ENCODE measurements around the gene SLC25A5. TPM values are rescaled to one million over a fixed set of nuclear protein-coding genes. Genes with fewer than 3 reads are reported as not detected.

Gene SLC25A5
- total RNA-seq, 1 experiment from 2014 or later, result 641 TPM

GRCh38 chrX:119465555-119465954 lies 2.7 kb upstream of the SLC25A5 start:
- H3K4me1 ChIP-seq (ENCODE audit: control insufficient read depth in 1 of 2, insufficient read depth in 2 of 2, low read length in 2 of 2), result peaks cover 5 to 12% of the 10 kb centered on the region in 2 experiments; a peak in 3 of 4 replicates
- H2AFZ ChIP-seq (ENCODE audit: low read depth, low read length, poor library complexity, severe bottlenecking), result no peak overlapping the region
- no peak overlapping the region for H3K4me2 ChIP-seq (ENCODE audit: low read length)
- no peak for DNase-seq (ENCODE audit: low read depth, low spot score)
- H3K36me3 ChIP-seq (ENCODE audit: control insufficient read depth in 1 of 2, insufficient read depth in 2 of 2, low read length in 2 of 2), result peaks cover 4 to 13% of the 10 kb centered on the region in 2 experiments; a peak in 1 of 4 replicates
- POLR2A ChIA-PET, result no interaction called here
- intact Hi-C loops (cut with micrococcal nuclease), result no loop called here
- RAD21 ChIA-PET (ENCODE audit: low non-redundant PET in 1 of 2, low total read pairs in 2 of 2, uncharacterized antibody in 2 of 2, unreplicated experiment in 2 of 2), result no interaction called here
- no peak overlapping the region for H3K9ac ChIP-seq (ENCODE audit: low read length)
- H3K79me2 ChIP-seq (ENCODE audit: insufficient read depth, low read length), result peaks cover 13% of the 10 kb centered on the region
- no peak overlapping the region for H3K27ac ChIP-seq (ENCODE audit: low read depth, low read length)
- H3K9me3 ChIP-seq (ENCODE audit: control insufficient read depth in 1 of 2, insufficient read depth in 1 of 2, low read depth in 1 of 2, low read length in 2 of 2), result no peaks in the 10 kb centered on the region
- no peak for TF ChIP-seq ZFX (IDR thresholded peaks at IDR 0.05)
- TF ChIP-seq POLR2A (IDR thresholded peaks at IDR 0.05; ENCODE audit: borderline replicate concordance, extremely low read depth, insufficient read depth, insufficient read length), result no peak
- no peak for TF ChIP-seq EZH2phosphoT487 (IDR thresholded peaks at IDR 0.05; ENCODE audit: borderline replicate concordance)
- TF ChIP-seq FOSL1 (IDR thresholded peaks at IDR 0.05; ENCODE audit: low read depth), result no peak
- no peak for TF ChIP-seq SRF (IDR thresholded peaks at IDR 0.05; ENCODE audit: low read depth)
- TF ChIP-seq CEBPB (IDR thresholded peaks at IDR 0.05; ENCODE audit: low read depth), result no peak
- no peak for TF ChIP-seq TCF7L2 (IDR thresholded peaks at IDR 0.05; ENCODE audit: borderline replicate concordance, extremely low read depth, insufficient read depth, insufficient read length)
- TF ChIP-seq SIN3A (IDR thresholded peaks at IDR 0.05; ENCODE audit: low read depth), result no peak
- TF ChIP-seq CBX3 (IDR thresholded peaks at IDR 0.05; ENCODE audit: low read depth), result no peak
- CTCF ChIA-PET, result no interaction called here
- H3K4me3 ChIP-seq (replicated peaks in 1 of 2; ENCODE audit: low read depth in 1 of 2, low read length in 2 of 2), result no peak overlapping the region
- no peaks in the 10 kb centered on the region for H3K9me2 ChIP-seq (ENCODE audit: insufficient read depth)
- H3K27me3 ChIP-seq (ENCODE audit: insufficient read depth, low read length), result no peaks in the 10 kb centered on the region
- no peak for ATAC-seq
- no TSS peak for BruUV-seq (replicated peaks)
- 0 out of 2 replicates have a peak, but pooled peaks cover 5% of the 10 kb centered on the region for H4K20me1 ChIP-seq (ENCODE audit: insufficient read depth)

GRCh38 chrX:119466970-119467369 lies 1.3 kb upstream of the SLC25A5 start:
- TF ChIP-seq POLR2AphosphoS5 (IDR thresholded peaks at IDR 0.05; ENCODE audit: low read depth, low read length) (no peak), YY1 (IDR thresholded peaks at IDR 0.05; ENCODE audit: extremely low read depth, insufficient replicate concordance, low read depth, low read length) (no peak), ZBTB33 (IDR thresholded peaks at IDR 0.05; ENCODE audit: extremely low read depth, insufficient replicate concordance, low read length) (no peak), ZNF274 (IDR thresholded peaks at IDR 0.05; ENCODE audit: low read depth, low read length) (no peak), EZH2phosphoT487 (IDR thresholded peaks at IDR 0.05; ENCODE audit: borderline replicate concordance) (no peak), MAX (IDR thresholded peaks at IDR 0.05) (no peak), EGR1 (IDR thresholded peaks at IDR 0.05; ENCODE audit: low read depth) (no peak), EZH2 (IDR thresholded peaks at IDR 0.05) (no peak), FOSL1 (IDR thresholded peaks at IDR 0.05; ENCODE audit: low read depth) (no peak), ELF1 (IDR thresholded peaks at IDR 0.05; ENCODE audit: borderline replicate concordance, low read depth) (no peak), SRF (IDR thresholded peaks at IDR 0.05; ENCODE audit: low read depth) (no peak)
- Histone ChIP-seq H3K36me3 (ENCODE audit: control insufficient read depth in 1 of 2, insufficient read depth in 2 of 2, low read length in 2 of 2) (peaks cover 6 to 17% of the 10 kb centered on the region in 2 experiments; a peak in 2 of 4 replicates), H2AFZ (ENCODE audit: low read depth, low read length, poor library complexity, severe bottlenecking) (no peak overlapping the region), H4K20me1 (ENCODE audit: insufficient read depth) (0 out of 2 replicates have a peak, but pooled peaks cover 5% of the 10 kb centered on the region), H3K4me3 (replicated peaks in 1 of 2; ENCODE audit: low read depth in 1 of 2, low read length in 2 of 2) (no peak overlapping the region), H3K4me1 (ENCODE audit: control insufficient read depth in 1 of 2, insufficient read depth in 2 of 2, low read length in 2 of 2) (peaks cover 5 to 12% of the 10 kb centered on the region in 2 experiments; a peak in 3 of 4 replicates), H3K27me3 (ENCODE audit: insufficient read depth, low read length) (no peaks in the 10 kb centered on the region), H3K9ac (ENCODE audit: low read length) (no peak overlapping the region), H3K27ac (ENCODE audit: low read depth, low read length) (no peak overlapping the region), H3K4me2 (ENCODE audit: low read length) (no peak overlapping the region), H3K9me2 (ENCODE audit: insufficient read depth) (no peaks in the 10 kb centered on the region), H3K79me2 (ENCODE audit: insufficient read depth, low read length) (peaks cover 13% of the 10 kb centered on the region), H3K9me3 (ENCODE audit: control insufficient read depth in 1 of 2, insufficient read depth in 1 of 2, low read depth in 1 of 2, low read length in 2 of 2) (no peaks in the 10 kb centered on the region)
- ChIA-PET POLR2A (interaction anchor here (0.9 kb wide), 1 partner anchor 10 kb away, joined by 3 read pairs; no protein-coding TSS in a partner anchor), RAD21 (ENCODE audit: low non-redundant PET in 1 of 2, low total read pairs in 2 of 2, uncharacterized antibody in 2 of 2, unreplicated experiment in 2 of 2) (no interaction called here), CTCF (no interaction called here)
- ATAC-seq, result no peak
- intact Hi-C loops (cut with micrococcal nuclease), result no loop called here
- BruUV-seq (replicated peaks), result no TSS peak
- DNase-seq (ENCODE audit: low read depth, low spot score), result no peak
